ENCODE results near the gene SEPTIN7. TPM values are rescaled to one million over a fixed set of nuclear protein-coding genes. Genes with fewer than 3 reads are reported as not detected.

The SEPTIN7 gene
- 100 to 1,000 TPM; 367 to 422 (median 383) TPM for total RNA-seq
- 637 TPM for total RNA-seq (2013)

DNA sequence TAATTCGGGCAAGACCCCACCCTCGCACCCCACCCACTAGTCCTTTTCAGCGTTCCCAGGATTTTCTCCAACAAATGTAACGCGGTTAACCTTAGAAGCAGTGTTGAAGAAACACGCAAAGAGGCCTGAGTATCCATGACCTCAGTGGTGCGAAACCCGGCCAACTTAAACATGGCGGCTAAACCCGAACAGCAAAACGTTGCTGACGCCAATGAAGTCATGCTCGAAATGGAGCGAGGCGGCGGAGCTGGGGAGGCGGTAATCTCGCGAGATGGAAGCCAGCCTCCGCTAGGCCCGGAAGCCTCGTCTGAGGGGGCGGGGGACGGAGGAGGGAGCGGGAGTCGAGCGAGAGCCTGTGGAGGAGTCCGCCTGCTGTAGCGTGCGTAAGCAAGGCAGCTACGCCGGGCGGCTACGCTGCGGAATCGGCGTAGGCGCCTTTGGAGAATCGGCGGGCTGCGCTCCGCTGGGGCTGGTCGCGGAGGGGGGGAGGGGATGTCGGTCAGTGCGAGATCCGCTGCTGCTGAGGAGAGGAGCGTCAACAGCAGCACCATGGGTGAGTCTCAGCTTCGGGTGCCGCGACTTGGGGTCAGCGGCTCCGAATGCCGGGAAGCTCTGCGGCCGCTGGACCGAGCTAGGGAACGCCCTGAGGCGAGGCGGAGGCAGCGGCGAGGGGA lies at the start of gene SEPTIN7:
TSS of gene SEPTIN7 (plus strand) at position 340 of the 674 bp plus-strand sequence. CDS start at position 493, 153 bp downstream.
- H3K9me3 ChIP-seq (ENCODE audit: control insufficient read depth, insufficient read depth, low read length), result no peaks in the 10 kb centered on the region
- under 1% methylated on average over 62 of the region's 62 CpGs for WGBS (ENCODE audit: insufficient coverage)

DNA sequence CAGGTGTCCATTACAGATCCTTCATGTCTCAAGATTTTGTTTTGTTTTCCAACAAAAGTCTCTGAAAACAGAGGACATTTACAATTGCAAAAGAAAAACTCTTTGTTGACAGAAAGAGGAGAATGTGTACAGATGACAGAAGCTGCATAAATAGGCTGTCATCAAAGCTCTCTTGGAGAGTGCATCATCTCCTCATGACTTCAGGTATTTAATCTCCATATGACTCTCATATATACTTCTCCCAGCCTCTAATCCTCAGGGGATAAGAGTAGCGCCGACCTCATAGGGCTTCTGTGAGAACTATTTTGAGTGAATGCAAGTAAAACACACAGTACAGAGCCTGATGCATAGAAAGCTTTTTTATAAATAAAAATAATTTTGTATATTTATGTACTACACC lies 48.1 kb upstream of the SEPTIN7 start:
- Histone ChIP-seq H3K4me3 (ENCODE audit: low read length) (no peak overlapping the region), H3K9me3 (ENCODE audit: control insufficient read depth, insufficient read depth, low read length) (no peaks in the 10 kb centered on the region), H3K27ac (ENCODE audit: low read length) (no peak overlapping the region), H3K27me3 (ENCODE audit: control insufficient read depth, insufficient read depth, low read length) (no peaks in the 10 kb centered on the region), H3K36me3 (ENCODE audit: control insufficient read depth, insufficient read depth, low read length) (no peaks in the 10 kb centered on the region), H3K4me1 (ENCODE audit: control insufficient read depth, insufficient read depth, low read length) (no peaks in the 10 kb centered on the region)
- H3K27me3 Mint-ChIP-seq (ENCODE audit: low read depth in 2 of 2), result peaks cover 0 to 3% of the 10 kb centered on the region in 2 donors
- H3K9me3 Mint-ChIP-seq, result no peaks in the 10 kb centered on the region
- TF ChIP-seq, protein P1, sequence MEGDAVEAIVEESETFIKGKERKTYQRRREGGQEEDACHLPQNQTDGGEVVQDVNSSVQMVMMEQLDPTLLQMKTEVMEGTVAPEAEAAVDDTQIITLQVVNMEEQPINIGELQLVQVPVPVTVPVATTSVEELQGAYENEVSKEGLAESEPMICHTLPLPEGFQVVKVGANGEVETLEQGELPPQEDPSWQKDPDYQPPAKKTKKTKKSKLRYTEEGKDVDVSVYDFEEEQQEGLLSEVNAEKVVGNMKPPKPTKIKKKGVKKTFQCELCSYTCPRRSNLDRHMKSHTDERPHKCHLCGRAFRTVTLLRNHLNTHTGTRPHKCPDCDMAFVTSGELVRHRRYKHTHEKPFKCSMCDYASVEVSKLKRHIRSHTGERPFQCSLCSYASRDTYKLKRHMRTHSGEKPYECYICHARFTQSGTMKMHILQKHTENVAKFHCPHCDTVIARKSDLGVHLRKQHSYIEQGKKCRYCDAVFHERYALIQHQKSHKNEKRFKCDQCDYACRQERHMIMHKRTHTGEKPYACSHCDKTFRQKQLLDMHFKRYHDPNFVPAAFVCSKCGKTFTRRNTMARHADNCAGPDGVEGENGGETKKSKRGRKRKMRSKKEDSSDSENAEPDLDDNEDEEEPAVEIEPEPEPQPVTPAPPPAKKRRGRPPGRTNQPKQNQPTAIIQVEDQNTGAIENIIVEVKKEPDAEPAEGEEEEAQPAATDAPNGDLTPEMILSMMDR (IDR thresholded peaks at IDR 0.05), result no peak
- intact Hi-C loops (cut with micrococcal nuclease), result no loop called here
- peaks cover 0 to 3% of the 10 kb centered on the region in 2 donors for H3K4me1 Mint-ChIP-seq
- WGBS (ENCODE audit: insufficient coverage), result no CpG with 5 or more reads among the region's 2 CpGs
- ATAC-seq (no peak), DNase-seq (no peak)
- no peak overlapping the region for H3K27ac Mint-ChIP-seq
- H3K4me3 Mint-ChIP-seq, result no peak overlapping the region
- no peaks in the 10 kb centered on the region for H3K36me3 Mint-ChIP-seq

More for the DNA sequence above, at the start of gene SEPTIN7:
- peak; percentile 86 to 97 (median 87) for ATAC-seq
- Mint-ChIP-seq H3K27me3 (ENCODE audit: low read depth in 2 of 2) (no peaks in the 10 kb centered on the region), H3K36me3 (no peaks in the 10 kb centered on the region), H3K9me3 (no peaks in the 10 kb centered on the region), H3K27ac (peak within 1 kb of the TSS; percentile 97 to 98), H3K4me3 (peak within 1 kb of the TSS; percentile 98), H3K4me1 (peaks cover 47 to 53% of the 10 kb centered on the region in 2 donors)
- Histone ChIP-seq H3K4me1 (ENCODE audit: control insufficient read depth, insufficient read depth, low read length) (peaks cover 21% of the 10 kb centered on the region), H3K36me3 (ENCODE audit: control insufficient read depth, insufficient read depth, low read length) (no peaks in the 10 kb centered on the region), H3K27ac (ENCODE audit: low read length) (peak within 1 kb of the TSS; percentile 96), H3K27me3 (ENCODE audit: control insufficient read depth, insufficient read depth, low read length) (no peaks in the 10 kb centered on the region), H3K4me3 (ENCODE audit: low read length) (peak within 1 kb of the TSS; percentile 83)
- TF ChIP-seq, protein P1 (IDR thresholded peaks at IDR 0.05), result no peak
- peak; percentile 96 to 100 for DNase-seq
- intact Hi-C loops (cut with micrococcal nuclease), result loop anchor here (1.0 to 5.0 kb wide), 4 partner anchors 36 to 106 kb away; partner anchors contain the start of gene HERPUD2

DNA sequence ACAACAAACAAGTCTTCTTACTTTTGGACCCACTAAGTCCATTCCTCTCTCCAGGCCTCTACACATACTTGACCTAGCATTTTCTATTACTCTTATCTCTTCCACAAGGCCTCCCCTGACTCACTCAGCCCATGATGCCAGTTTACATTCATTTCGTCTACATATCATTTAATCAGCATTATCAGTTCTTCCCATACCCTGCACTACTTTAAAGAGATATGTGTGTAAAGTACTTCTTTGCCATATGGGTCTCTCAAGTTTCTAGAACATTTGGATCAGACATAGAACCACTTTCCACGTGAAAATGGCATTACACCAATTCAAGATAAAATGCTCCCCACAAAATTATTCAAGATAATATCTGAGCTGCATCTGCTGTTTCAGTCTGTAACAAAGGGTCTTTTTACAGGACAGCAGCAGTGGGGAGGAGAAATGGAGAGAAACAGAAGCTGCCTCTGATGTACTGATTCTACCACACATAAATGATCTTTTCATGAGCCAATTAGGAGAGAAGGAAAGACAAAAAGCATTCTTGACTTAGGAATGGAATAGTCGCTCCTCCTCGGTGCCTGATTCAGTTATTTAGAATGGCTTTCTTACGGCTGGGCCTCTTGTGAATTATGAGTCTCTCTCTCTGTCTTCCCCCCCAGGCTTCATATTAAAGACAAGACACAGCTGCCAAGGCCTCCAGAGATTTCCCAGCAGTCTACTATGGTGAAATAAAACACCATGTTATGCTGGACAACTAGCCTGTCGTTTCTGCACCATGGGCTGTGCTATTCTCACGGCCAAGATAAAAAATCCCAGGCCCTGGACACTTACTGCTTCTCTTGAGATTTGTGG lies 46.9 kb upstream of the SEPTIN7 start:
- Histone ChIP-seq H3K9me3 (ENCODE audit: control insufficient read depth, insufficient read depth, low read length) (no peaks in the 10 kb centered on the region), H3K27ac (ENCODE audit: low read length) (no peak overlapping the region), H3K27me3 (ENCODE audit: control insufficient read depth, insufficient read depth, low read length) (no peaks in the 10 kb centered on the region), H3K4me1 (ENCODE audit: control insufficient read depth, insufficient read depth, low read length) (no peaks in the 10 kb centered on the region), H3K4me3 (ENCODE audit: low read length) (no peak overlapping the region), H3K36me3 (ENCODE audit: control insufficient read depth, insufficient read depth, low read length) (no peaks in the 10 kb centered on the region)
- Mint-ChIP-seq H3K4me3 (no peak overlapping the region), H3K36me3 (no peaks in the 10 kb centered on the region), H3K27me3 (ENCODE audit: low read depth in 2 of 2) (peaks cover 0 to 3% of the 10 kb centered on the region in 2 donors), H3K9me3 (no peaks in the 10 kb centered on the region), H3K27ac (no peak overlapping the region), H3K4me1 (peaks cover 8 to 12% of the 10 kb centered on the region in 2 donors)
- 89% methylated on average over 6 of the region's 7 CpGs for WGBS (ENCODE audit: insufficient coverage)
- DNase-seq (no peak), ATAC-seq (no peak)
- TF ChIP-seq, protein P1 (IDR thresholded peaks at IDR 0.05), result no peak
- intact Hi-C loops (cut with micrococcal nuclease), result no loop called here
